ENCODE results near the gene SCGB3A2.

DNA sequence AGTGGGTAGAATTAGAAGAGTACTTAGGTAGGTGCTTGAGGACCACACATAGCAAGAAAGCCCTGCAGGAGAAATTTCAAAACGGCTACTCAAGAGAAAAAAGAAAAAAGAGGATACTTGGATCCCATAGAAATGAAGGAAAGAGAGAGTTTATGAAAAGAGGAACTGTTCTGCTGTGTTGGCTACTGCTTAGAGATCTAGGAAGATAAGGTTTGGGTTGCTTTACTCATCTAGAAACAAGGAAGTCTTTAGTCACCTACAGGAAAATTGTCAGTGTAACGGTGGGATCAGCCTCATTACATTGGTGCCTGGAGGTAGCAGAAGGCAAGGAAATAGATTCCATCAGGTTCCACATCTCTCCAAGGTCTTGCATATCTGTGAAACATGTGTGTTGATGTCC lies 42.6 kb downstream of the SCGB3A2 start:
- TF ChIP-seq POLR2AphosphoS5 (IDR thresholded peaks at IDR 0.05; ENCODE audit: insufficient read depth, low read depth, low read length) = no peak
- TF ChIP-seq, protein P1, sequence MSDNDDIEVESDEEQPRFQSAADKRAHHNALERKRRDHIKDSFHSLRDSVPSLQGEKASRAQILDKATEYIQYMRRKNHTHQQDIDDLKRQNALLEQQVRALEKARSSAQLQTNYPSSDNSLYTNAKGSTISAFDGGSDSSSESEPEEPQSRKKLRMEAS (IDR thresholded peaks at IDR 0.05; ENCODE audit: insufficient read depth, insufficient read length) = no peak
- TF ChIP-seq, protein P2, sequence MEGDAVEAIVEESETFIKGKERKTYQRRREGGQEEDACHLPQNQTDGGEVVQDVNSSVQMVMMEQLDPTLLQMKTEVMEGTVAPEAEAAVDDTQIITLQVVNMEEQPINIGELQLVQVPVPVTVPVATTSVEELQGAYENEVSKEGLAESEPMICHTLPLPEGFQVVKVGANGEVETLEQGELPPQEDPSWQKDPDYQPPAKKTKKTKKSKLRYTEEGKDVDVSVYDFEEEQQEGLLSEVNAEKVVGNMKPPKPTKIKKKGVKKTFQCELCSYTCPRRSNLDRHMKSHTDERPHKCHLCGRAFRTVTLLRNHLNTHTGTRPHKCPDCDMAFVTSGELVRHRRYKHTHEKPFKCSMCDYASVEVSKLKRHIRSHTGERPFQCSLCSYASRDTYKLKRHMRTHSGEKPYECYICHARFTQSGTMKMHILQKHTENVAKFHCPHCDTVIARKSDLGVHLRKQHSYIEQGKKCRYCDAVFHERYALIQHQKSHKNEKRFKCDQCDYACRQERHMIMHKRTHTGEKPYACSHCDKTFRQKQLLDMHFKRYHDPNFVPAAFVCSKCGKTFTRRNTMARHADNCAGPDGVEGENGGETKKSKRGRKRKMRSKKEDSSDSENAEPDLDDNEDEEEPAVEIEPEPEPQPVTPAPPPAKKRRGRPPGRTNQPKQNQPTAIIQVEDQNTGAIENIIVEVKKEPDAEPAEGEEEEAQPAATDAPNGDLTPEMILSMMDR (IDR thresholded peaks at IDR 0.05; ENCODE audit: extremely low read depth in 1 of 2, insufficient read depth in 1 of 2, low read depth in 1 of 2, low read length in 2 of 2) = no peak
- TF ChIP-seq MYC (IDR thresholded peaks at IDR 0.05; ENCODE audit: low read depth, low read length) = no peak
- TF ChIP-seq EZH2 (IDR thresholded peaks at IDR 0.05; ENCODE audit: borderline replicate concordance, low read depth, low read length, severe bottlenecking) = no peak
- TF ChIP-seq FOS (IDR thresholded peaks at IDR 0.05; ENCODE audit: borderline replicate concordance, insufficient read depth, low read length) = no peak
- no peak for TF ChIP-seq POLR2A (IDR thresholded peaks at IDR 0.05; ENCODE audit: low read depth, low read length)
- TF ChIP-seq GATA2 (IDR thresholded peaks at IDR 0.05; ENCODE audit: insufficient read depth, insufficient read length, low read depth, low read length) = peak; percentile 72
